ENCODE results near the gene GLG1. TPM values are rescaled to one million over a fixed set of nuclear protein-coding genes. Genes with fewer than 3 reads are reported as not detected.
"Not testable (repeated sequence)": the region's sequence is repeated elsewhere in the genome, so short reads cannot be mapped to it uniquely, and the experiment has no call there.

GLG1 gene
- total RNA-seq, 1 experiment from 2014 or later, result 237 TPM

- RAD21 ChIA-PET (ENCODE audit: low non-redundant PET in 1 of 2, low total read pairs in 2 of 2, uncharacterized antibody in 2 of 2, unreplicated experiment in 2 of 2); H3K9me2 ChIP-seq (ENCODE audit: insufficient read depth); H3K27ac ChIP-seq (ENCODE audit: low read depth, low read length); H3K27me3 ChIP-seq (ENCODE audit: insufficient read depth, low read length); BruUV-seq (replicated peaks); H3K9me3 ChIP-seq (ENCODE audit: control insufficient read depth in 1 of 2, insufficient read depth in 1 of 2, low read depth in 1 of 2, low read length in 2 of 2); H4K20me1 ChIP-seq (ENCODE audit: insufficient read depth); DNase-seq (ENCODE audit: low read depth, low spot score); ATAC-seq; H3K36me3 ChIP-seq (ENCODE audit: control insufficient read depth in 1 of 2, insufficient read depth in 2 of 2, low read length in 2 of 2); intact Hi-C loops (cut with micrococcal nuclease); H2AFZ ChIP-seq (ENCODE audit: low read depth, low read length, poor library complexity, severe bottlenecking); H3K4me1 ChIP-seq (ENCODE audit: control insufficient read depth in 1 of 2, insufficient read depth in 2 of 2, low read length in 2 of 2); H3K79me2 ChIP-seq (ENCODE audit: insufficient read depth, low read length); H3K4me2 ChIP-seq (ENCODE audit: low read length); POLR2A ChIA-PET; CTCF ChIA-PET; H3K9ac ChIP-seq (ENCODE audit: low read length); H3K4me3 ChIP-seq (replicated peaks in 1 of 2; ENCODE audit: low read depth in 1 of 2, low read length in 2 of 2): not testable (repeated sequence)
Measured at GRCh38 chr16:74419811-74420210, 187.1 kb downstream of the GLG1 start.

- H3K4me2 ChIP-seq (ENCODE audit: low read length); H3K9me3 ChIP-seq (ENCODE audit: control insufficient read depth in 1 of 2, insufficient read depth in 1 of 2, low read depth in 1 of 2, low read length in 2 of 2); H3K79me2 ChIP-seq (ENCODE audit: insufficient read depth, low read length); H3K4me3 ChIP-seq (replicated peaks in 1 of 2; ENCODE audit: low read depth in 1 of 2, low read length in 2 of 2); DNase-seq (ENCODE audit: low read depth, low spot score); H3K4me1 ChIP-seq (ENCODE audit: control insufficient read depth in 1 of 2, insufficient read depth in 2 of 2, low read length in 2 of 2); CTCF ChIA-PET; H3K27ac ChIP-seq (ENCODE audit: low read depth, low read length); BruUV-seq (replicated peaks); H3K36me3 ChIP-seq (ENCODE audit: control insufficient read depth in 1 of 2, insufficient read depth in 2 of 2, low read length in 2 of 2); H3K9ac ChIP-seq (ENCODE audit: low read length); H3K9me2 ChIP-seq (ENCODE audit: insufficient read depth); intact Hi-C loops (cut with micrococcal nuclease); RAD21 ChIA-PET (ENCODE audit: low non-redundant PET in 1 of 2, low total read pairs in 2 of 2, uncharacterized antibody in 2 of 2, unreplicated experiment in 2 of 2); H4K20me1 ChIP-seq (ENCODE audit: insufficient read depth); POLR2A ChIA-PET; H3K27me3 ChIP-seq (ENCODE audit: insufficient read depth, low read length); H2AFZ ChIP-seq (ENCODE audit: low read depth, low read length, poor library complexity, severe bottlenecking): not testable (repeated sequence)
- ATAC-seq, result 0 out of 2 replicates have a peak, but pooled peaks have one; percentile 23
Measured at GRCh38 chr16:74417897-74418296, 189.0 kb downstream of the GLG1 start.

- BruUV-seq (replicated peaks); H3K36me3 ChIP-seq (ENCODE audit: control insufficient read depth in 1 of 2, insufficient read depth in 2 of 2, low read length in 2 of 2); H3K4me1 ChIP-seq (ENCODE audit: control insufficient read depth in 1 of 2, insufficient read depth in 2 of 2, low read length in 2 of 2); H3K4me2 ChIP-seq (ENCODE audit: low read length); H3K27ac ChIP-seq (ENCODE audit: low read depth, low read length); intact Hi-C loops (cut with micrococcal nuclease); RAD21 ChIA-PET (ENCODE audit: low non-redundant PET in 1 of 2, low total read pairs in 2 of 2, uncharacterized antibody in 2 of 2, unreplicated experiment in 2 of 2); H3K9me3 ChIP-seq (ENCODE audit: control insufficient read depth in 1 of 2, insufficient read depth in 1 of 2, low read depth in 1 of 2, low read length in 2 of 2); H3K4me3 ChIP-seq (replicated peaks in 1 of 2; ENCODE audit: low read depth in 1 of 2, low read length in 2 of 2); CTCF ChIA-PET; H2AFZ ChIP-seq (ENCODE audit: low read depth, low read length, poor library complexity, severe bottlenecking); H3K27me3 ChIP-seq (ENCODE audit: insufficient read depth, low read length); H3K9me2 ChIP-seq (ENCODE audit: insufficient read depth); H4K20me1 ChIP-seq (ENCODE audit: insufficient read depth); ATAC-seq; H3K79me2 ChIP-seq (ENCODE audit: insufficient read depth, low read length); H3K9ac ChIP-seq (ENCODE audit: low read length); DNase-seq (ENCODE audit: low read depth, low spot score); POLR2A ChIA-PET: not testable (repeated sequence)
Measured at GRCh38 chr16:74413920-74414319, 193.0 kb downstream of the GLG1 start.

- H3K79me2 ChIP-seq (ENCODE audit: insufficient read depth, low read length); intact Hi-C loops (cut with micrococcal nuclease); H3K9me2 ChIP-seq (ENCODE audit: insufficient read depth); H3K4me3 ChIP-seq (replicated peaks in 1 of 2; ENCODE audit: low read depth in 1 of 2, low read length in 2 of 2); H3K9me3 ChIP-seq (ENCODE audit: control insufficient read depth in 1 of 2, insufficient read depth in 1 of 2, low read depth in 1 of 2, low read length in 2 of 2); H3K27ac ChIP-seq (ENCODE audit: low read depth, low read length); ATAC-seq; H4K20me1 ChIP-seq (ENCODE audit: insufficient read depth); H2AFZ ChIP-seq (ENCODE audit: low read depth, low read length, poor library complexity, severe bottlenecking); RAD21 ChIA-PET (ENCODE audit: low non-redundant PET in 1 of 2, low total read pairs in 2 of 2, uncharacterized antibody in 2 of 2, unreplicated experiment in 2 of 2); DNase-seq (ENCODE audit: low read depth, low spot score); BruUV-seq (replicated peaks); H3K4me2 ChIP-seq (ENCODE audit: low read length); H3K36me3 ChIP-seq (ENCODE audit: control insufficient read depth in 1 of 2, insufficient read depth in 2 of 2, low read length in 2 of 2); H3K4me1 ChIP-seq (ENCODE audit: control insufficient read depth in 1 of 2, insufficient read depth in 2 of 2, low read length in 2 of 2); H3K27me3 ChIP-seq (ENCODE audit: insufficient read depth, low read length); POLR2A ChIA-PET; CTCF ChIA-PET; H3K9ac ChIP-seq (ENCODE audit: low read length): not testable (repeated sequence)
Measured at GRCh38 chr16:74413485-74413884, 193.4 kb downstream of the GLG1 start.
